Measurements from ENCODE around the gene FAM13C. TPM values are rescaled to one million over a fixed set of nuclear protein-coding genes. Genes with fewer than 3 reads are reported as not detected.

Gene FAM13C
- total and polyA plus RNA-seq, 11 donors, result 1.00 to 12.4 (median 8.3) TPM

DNA sequence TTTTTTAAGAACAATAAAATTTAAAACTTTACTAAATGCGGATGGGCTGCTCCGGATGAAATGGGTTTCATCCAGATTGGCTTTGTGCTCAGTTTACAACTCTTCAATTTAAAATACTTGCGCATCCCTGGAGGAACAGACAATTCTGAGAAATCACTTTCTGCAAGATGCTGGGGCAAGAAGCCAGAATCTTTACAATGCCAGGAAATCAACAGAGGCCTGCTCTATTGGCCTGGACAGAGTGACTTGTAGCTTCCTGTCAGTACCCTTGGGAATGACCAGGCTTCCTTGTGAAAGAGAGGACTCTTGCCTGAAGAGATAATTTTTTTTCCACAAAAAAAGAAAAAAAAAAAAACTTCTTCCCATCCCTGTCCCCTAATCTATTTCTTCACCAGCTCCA, 3.9 kb upstream of the FAM13C start:
- peak in 4 of 5 donors; percentile 51 to 87 (median 72) for DNase-seq
- Histone ChIP-seq H3K27ac (peak overlapping the region in 10 of 12 donors; percentile 19 to 66 (median 46)), H3K4me3 (no peak overlapping the region), H3K27me3 (peaks cover 0 to 4% (median 0%) of the 10 kb centered on the region in 9 donors), H3K36me3 (no peaks in the 10 kb centered on the region), H3K4me1 (peaks cover 0 to 38% (median 9%) of the 10 kb centered on the region in 12 donors), H3K9me3 (no peaks in the 10 kb centered on the region)
- ATAC-seq, result peak; percentile 49 to 85 (median 66)
- 36 to 54% (median 40%) methylated on average over 3 of the region's 3 CpGs for whole genome bisulfite sequencing, 4 donors
- TF ChIP-seq, protein P1, sequence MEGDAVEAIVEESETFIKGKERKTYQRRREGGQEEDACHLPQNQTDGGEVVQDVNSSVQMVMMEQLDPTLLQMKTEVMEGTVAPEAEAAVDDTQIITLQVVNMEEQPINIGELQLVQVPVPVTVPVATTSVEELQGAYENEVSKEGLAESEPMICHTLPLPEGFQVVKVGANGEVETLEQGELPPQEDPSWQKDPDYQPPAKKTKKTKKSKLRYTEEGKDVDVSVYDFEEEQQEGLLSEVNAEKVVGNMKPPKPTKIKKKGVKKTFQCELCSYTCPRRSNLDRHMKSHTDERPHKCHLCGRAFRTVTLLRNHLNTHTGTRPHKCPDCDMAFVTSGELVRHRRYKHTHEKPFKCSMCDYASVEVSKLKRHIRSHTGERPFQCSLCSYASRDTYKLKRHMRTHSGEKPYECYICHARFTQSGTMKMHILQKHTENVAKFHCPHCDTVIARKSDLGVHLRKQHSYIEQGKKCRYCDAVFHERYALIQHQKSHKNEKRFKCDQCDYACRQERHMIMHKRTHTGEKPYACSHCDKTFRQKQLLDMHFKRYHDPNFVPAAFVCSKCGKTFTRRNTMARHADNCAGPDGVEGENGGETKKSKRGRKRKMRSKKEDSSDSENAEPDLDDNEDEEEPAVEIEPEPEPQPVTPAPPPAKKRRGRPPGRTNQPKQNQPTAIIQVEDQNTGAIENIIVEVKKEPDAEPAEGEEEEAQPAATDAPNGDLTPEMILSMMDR (IDR thresholded peaks at IDR 0.05), result no peak
- TF ChIP-seq POLR2A (IDR thresholded peaks at IDR 0.05), result no peak
- intact Hi-C loops (cut with DNase I), result loop anchor here in 4 of 10 donors (2.0 to 10.0 kb wide), 4 partner anchors 47 to 209 kb away; no protein-coding TSS in a partner anchor

DNA sequence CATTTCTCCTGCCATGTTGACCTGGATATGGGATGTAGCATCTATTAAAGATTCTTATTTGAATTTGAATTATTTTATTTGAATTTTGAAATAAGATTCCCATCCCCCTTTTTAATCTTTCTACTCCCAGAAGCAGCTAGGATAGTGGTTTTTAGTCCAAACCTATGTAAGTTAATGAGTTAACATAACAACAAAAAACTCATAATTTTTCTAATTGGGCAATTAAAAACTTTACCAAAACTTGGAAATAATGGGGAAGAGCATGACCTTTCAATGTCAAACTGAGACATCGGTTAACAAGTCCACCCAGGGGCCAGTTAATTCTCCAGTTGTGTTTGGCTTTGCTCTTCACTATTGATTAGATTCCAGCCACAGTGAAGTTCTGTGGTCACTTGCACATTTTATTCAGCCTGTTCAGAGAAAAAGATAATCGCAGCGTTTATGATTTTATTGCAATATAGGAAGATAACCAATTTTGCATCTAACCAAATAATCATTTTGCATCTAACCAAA, 1.2 kb upstream of the FAM13C start:
- whole genome bisulfite sequencing, 4 donors, result 82 to 84% (median 84%) methylated on average over 3 of the region's 3 CpGs
- H3K9me3 ChIP-seq, result no peaks in the 10 kb centered on the region
- peaks cover 6 to 57% (median 28%) of the 10 kb centered on the region in 12 donors for H3K4me1 ChIP-seq
- TF ChIP-seq POLR2A (IDR thresholded peaks at IDR 0.05), result no peak
- TF ChIP-seq, protein P1 (IDR thresholded peaks at IDR 0.05), result no peak
- no peaks in the 10 kb centered on the region for H3K36me3 ChIP-seq
- H3K27ac ChIP-seq, result peak overlapping the region in 10 of 12 donors; percentile 64 to 94 (median 86)
- H3K4me3 ChIP-seq, result peak overlapping the region in 9 of 12 donors; percentile 60 to 78 (median 65)
- ATAC-seq, result no peak
- peaks cover 0 to 4% (median 0%) of the 10 kb centered on the region in 9 donors for H3K27me3 ChIP-seq
- DNase-seq, result no peak
- intact Hi-C loops (cut with DNase I), result loop anchor here in 7 of 10 donors (2.0 to 10.0 kb wide), 9 partner anchors 36 to 211 kb away; no protein-coding TSS in a partner anchor

DNA sequence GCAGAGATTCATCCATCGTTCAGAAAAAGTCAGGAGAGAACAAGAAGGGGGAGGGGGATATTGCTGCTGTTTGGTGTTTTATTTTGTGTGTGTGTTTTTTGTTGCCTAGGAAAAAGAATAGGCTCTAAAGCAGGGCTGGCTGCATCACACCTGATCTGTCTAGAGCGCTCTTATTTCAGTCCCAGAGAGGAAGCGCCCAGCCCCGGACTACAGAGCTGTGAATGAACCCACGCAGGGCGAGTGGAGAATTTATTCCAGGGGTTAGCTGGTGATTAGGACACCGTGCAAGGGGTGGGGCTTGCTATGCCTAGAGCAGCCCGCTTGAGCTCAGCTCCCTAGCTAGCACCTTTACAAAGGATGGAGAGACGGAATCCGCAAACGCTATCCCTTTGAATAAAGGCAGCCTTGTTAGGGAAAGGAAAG, 621 bp upstream of the FAM13C start:
- Histone ChIP-seq H3K36me3 (no peaks in the 10 kb centered on the region), H3K4me1 (peaks cover 6 to 58% (median 32%) of the 10 kb centered on the region in 12 donors), H3K27me3 (peaks cover 0 to 4% (median 0%) of the 10 kb centered on the region in 9 donors), H3K4me3 (peak overlapping the region; percentile 47 to 78 (median 64)), H3K9me3 (no peaks in the 10 kb centered on the region), H3K27ac (peak overlapping the region; percentile 64 to 94 (median 86))
- intact Hi-C loops (cut with DNase I), result loop anchor here in 7 of 10 donors (2.0 to 10.0 kb wide), 9 partner anchors 36 to 212 kb away; no protein-coding TSS in a partner anchor
- 1 to 5% (median 3%) methylated on average over 11 of the region's 11 CpGs for WGBS, 4 donors
- peak; percentile 66 to 87 (median 81) for ATAC-seq
- TF ChIP-seq, protein P1 (IDR thresholded peaks at IDR 0.05), result no peak
- peak in 1 of 2 donors; percentile 16 for TF ChIP-seq POLR2A (IDR thresholded peaks at IDR 0.05)
- peak; percentile 57 to 76 (median 65) for DNase-seq

DNA sequence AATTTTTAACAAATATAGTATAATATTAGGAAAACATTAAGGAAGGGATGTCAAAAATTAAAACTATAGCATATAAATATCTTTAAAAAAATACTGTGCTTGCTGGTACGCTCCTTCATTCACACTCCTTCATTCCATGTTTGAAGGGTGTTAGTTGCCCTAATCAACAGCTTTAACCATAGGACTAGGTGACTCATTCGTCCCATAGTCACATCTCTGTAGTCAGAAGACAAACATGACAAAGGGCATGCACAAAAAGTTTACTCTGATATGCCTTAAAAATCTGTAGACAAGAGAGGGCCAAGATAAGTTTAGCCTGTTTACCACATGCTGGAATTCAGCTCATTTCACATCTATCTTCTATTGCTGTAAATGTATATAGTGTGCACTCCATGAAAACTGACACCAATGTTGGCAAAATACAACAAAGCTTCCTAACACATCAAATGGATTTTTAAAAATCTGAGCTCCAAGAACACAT, 646 bp downstream of the FAM13C start:
- Histone ChIP-seq H3K27ac (peak overlapping the region; percentile 64 to 94 (median 86)), H3K9me3 (no peaks in the 10 kb centered on the region), H3K27me3 (peaks cover 0 to 4% (median 0%) of the 10 kb centered on the region in 9 donors), H3K4me1 (peaks cover 6 to 57% (median 32%) of the 10 kb centered on the region in 12 donors), H3K36me3 (no peaks in the 10 kb centered on the region), H3K4me3 (peak overlapping the region; percentile 47 to 78 (median 64))
- TF ChIP-seq, protein P1 (IDR thresholded peaks at IDR 0.05), result no peak
- TF ChIP-seq POLR2A (IDR thresholded peaks at IDR 0.05), result no peak
- intact Hi-C loops (cut with DNase I), result loop anchor here in 7 of 10 donors (2.0 to 10.0 kb wide), 9 partner anchors 34 to 213 kb away; no protein-coding TSS in a partner anchor
- 42 to 48% (median 45%) methylated on average over 2 of the region's 2 CpGs for WGBS, 4 donors
- no peak for DNase-seq
- ATAC-seq, result peak in 3 of 4 donors; percentile 42 to 57 (median 44)
